Heart right ventricle (tissue), 16 donors: ENCODE measurements around the gene CBX2. TPM values are rescaled to one million over a fixed set of nuclear protein-coding genes. Genes with fewer than 3 reads are reported as not detected.

Source experiments
- ATAC-seq, 8 donors: fragments of 200-7000 bp; cut with Tn5 transposase; one replicate each; pipeline ENCODE4 v1.9.1; 2020; ENCODE audit warnings: mild to moderate bottlenecking in 8 of 8, moderate library complexity in 8 of 8, moderate number of reproducible peaks in 1 of 8
- DNase-seq, 2 donors: peaks; one replicate each; pipeline ENCODE4 v3.0.0-alpha.2; 2020
- H3K27ac ChIP-seq, 10 donors: fragments of 200-600 bp; sonication (generic) in 2 of 10; one replicate each; pipeline versions ENCODE4 v1.5.0 to v1.8.0; 2020 to 2022; ENCODE audit warnings: mild to moderate bottlenecking in 3 of 10
- H3K27me3 ChIP-seq, 7 donors: fragments of 200-600 bp; one replicate each; pipeline ENCODE4 v1.8.0; 2021 to 2022; ENCODE audit warnings: mild to moderate bottlenecking in 2 of 7
- H3K36me3 ChIP-seq, 9 donors: fragments of 200-600 bp; sonication (generic) in 1 of 9; one replicate each; pipeline versions ENCODE4 v1.5.0 to v1.8.0; 2020 to 2022; ENCODE audit warnings: mild to moderate bottlenecking in 2 of 9
- H3K4me1 ChIP-seq, 9 donors: fragments of 200-600 bp; sonication (generic) in 1 of 9; one replicate each; pipeline versions ENCODE4 v1.5.0 to v1.8.0; 2020 to 2022; ENCODE audit warnings: mild to moderate bottlenecking in 4 of 9
- H3K4me3 ChIP-seq, 10 donors: fragments of 200-600 bp; sonication (generic) in 2 of 10; one replicate each; pipeline versions ENCODE4 v1.5.0 to v1.8.0; 2020 to 2022; ENCODE audit warnings: mild to moderate bottlenecking in 7 of 10, moderate library complexity in 2 of 10
- H3K9me3 ChIP-seq, 11 donors: fragments of 200-600 bp in 10 of 11; sonication (generic) in 2 of 11; one replicate each; pipeline versions ENCODE4 v1.5.0 to v1.8.0; 2013 to 2022; ENCODE audit warnings: mild to moderate bottlenecking in 2 of 11, control low read depth in 1 of 11, moderate library complexity in 1 of 11
- WGBS, 2 donors: extraction: QIAGEN DNeasy Blood & Tissue Kit; methylation state at CpG; one replicate each; pipeline ENCODE4 v1.1.7; 2013; ENCODE audit warnings: inconsistent platforms in 1 of 2; 5-methylcytosine and 5-hydroxymethylcytosine counted together
- intact Hi-C, 10 donors: fragments of 100-400 bp; cut with DNase I; formaldehyde crosslinking; loops; one replicate each; pipeline versions ENCODE4 v1.11.1 to v1.14.2; 2022
- polyA plus RNA-seq, 2 donors: library from polyadenylated mRNA; stranded (reverse); fragments of 200-250 nt; gene quantifications; one replicate each; pipeline ENCODE4 v1.2.3, GENCODE V29; 2013
- total RNA-seq, 10 donors: library from RNA; stranded (reverse); fragmentation: NEBNext Ultra II Directional in 3 of 10; extraction: Animal tissue kit (Norgen Biotek cat#: 25700) in 3 of 10; gene quantifications; one replicate each; pipeline versions ENCODE4 v1.2.1 to v1.2.4, GENCODE V29; 2021 to 2023
- TF ChIP-seq, protein P1 (sequence below), 9 donors: fragments of 200-600 bp; sonication (generic) in 2 of 9; IDR thresholded peaks; one replicate each; pipeline versions ENCODE4 v1.5.0 to v1.8.0; 2021 to 2022; ENCODE audit warnings: antibody characterized with exemption in 9 of 9, mild to moderate bottlenecking in 5 of 9, moderate library complexity in 1 of 9
- donor health status: Arrhythmogenic right ventricular cardiomyopathy.
- donor health status: ischemic (EF 13 %, LVEDD 7.1; RV severe dilation, severe dysfunction).
- donor health status: healthy with polysubstance abuse.
- donor health status: DM: no; HTN: yes; CAD: no.
- donor health status: DM: no; HTN: no; CAD: no.
- donor health status: ischemic (EF 25% LVEDD 6.9; RV normal size, moderate dysfunction).
- donor health status: ischemic (EF 25% LVEDD 5.7; RV mildly dilated, moderate dysfunction).
- donor health status: healthy.
- donor health status: DM: yes; HTN: yes; CAD: no.
- donor health status: Ischemic cardiomyopathy.
- donor health status: ischemic (EF 35%, LVEDD 5.7; RV mildly dilated, moderate dysfunction).
- donor health status: nonischemic (EF 11% LVEDD 7.7; RV severe dilation, severe dysfunction).
- donor health status: DM: yes; HTN: yes; CAD: no.
- donor health status: PGD.
- donor health status: ischemic (EF 29% LVEDD 5.4; RV normal size, mild dysfunction).
- donor health status: nonischemic (EF 23%, LVEDD 6.1; RV moderate dilation, normal function).

The CBX2 gene
- total and polyA plus RNA-seq, 12 donors: 1.5 to 7.1 (median 2.9) TPM

DNA sequence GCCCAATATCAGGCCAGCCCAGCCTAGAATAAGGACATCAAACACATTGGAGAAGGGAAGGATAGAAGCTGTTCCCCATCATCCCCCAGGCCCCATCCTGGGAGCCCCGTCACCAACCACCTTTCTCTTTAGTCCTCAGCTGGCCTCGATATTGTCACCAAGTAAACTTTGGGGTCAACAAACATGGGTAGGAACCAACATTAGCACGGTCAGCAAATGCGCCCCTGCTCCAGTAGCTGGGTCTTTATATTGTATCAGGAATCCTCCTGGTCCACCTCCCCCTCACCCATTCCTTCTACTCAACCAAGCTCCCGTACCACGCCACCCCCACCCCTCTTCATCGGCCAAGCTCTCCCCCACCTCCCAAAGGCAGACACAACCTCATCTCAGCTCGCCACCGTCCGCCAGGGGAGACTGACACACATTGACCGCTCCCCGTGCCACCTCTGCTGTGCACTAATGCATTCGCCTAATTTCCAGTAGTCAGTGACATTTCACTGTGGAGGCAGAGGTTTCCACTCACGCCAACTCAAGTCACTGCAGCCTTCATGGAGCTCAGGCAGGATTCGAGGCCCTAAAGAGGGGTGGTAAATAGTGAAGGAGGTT, 20.7 kb upstream of the CBX2 start:
- intact Hi-C loops: no loop called here
- Histone ChIP-seq H3K36me3 (no peaks in the 10 kb centered on the region), H3K4me3 (no peak overlapping the region), H3K9me3 (no peaks in the 10 kb centered on the region), H3K27me3 (peaks cover 0 to 45% (median 37%) of the 10 kb centered on the region in 7 donors), H3K4me1 (no peaks in the 10 kb centered on the region), H3K27ac (no peak overlapping the region)
- DNase-seq: no peak
- WGBS, 2 donors: 91 to 95% methylated on average over 15 of the region's 15 CpGs
- no peak for ATAC-seq
- TF ChIP-seq, protein P1, sequence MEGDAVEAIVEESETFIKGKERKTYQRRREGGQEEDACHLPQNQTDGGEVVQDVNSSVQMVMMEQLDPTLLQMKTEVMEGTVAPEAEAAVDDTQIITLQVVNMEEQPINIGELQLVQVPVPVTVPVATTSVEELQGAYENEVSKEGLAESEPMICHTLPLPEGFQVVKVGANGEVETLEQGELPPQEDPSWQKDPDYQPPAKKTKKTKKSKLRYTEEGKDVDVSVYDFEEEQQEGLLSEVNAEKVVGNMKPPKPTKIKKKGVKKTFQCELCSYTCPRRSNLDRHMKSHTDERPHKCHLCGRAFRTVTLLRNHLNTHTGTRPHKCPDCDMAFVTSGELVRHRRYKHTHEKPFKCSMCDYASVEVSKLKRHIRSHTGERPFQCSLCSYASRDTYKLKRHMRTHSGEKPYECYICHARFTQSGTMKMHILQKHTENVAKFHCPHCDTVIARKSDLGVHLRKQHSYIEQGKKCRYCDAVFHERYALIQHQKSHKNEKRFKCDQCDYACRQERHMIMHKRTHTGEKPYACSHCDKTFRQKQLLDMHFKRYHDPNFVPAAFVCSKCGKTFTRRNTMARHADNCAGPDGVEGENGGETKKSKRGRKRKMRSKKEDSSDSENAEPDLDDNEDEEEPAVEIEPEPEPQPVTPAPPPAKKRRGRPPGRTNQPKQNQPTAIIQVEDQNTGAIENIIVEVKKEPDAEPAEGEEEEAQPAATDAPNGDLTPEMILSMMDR (IDR thresholded peaks at IDR 0.05): no peak

DNA sequence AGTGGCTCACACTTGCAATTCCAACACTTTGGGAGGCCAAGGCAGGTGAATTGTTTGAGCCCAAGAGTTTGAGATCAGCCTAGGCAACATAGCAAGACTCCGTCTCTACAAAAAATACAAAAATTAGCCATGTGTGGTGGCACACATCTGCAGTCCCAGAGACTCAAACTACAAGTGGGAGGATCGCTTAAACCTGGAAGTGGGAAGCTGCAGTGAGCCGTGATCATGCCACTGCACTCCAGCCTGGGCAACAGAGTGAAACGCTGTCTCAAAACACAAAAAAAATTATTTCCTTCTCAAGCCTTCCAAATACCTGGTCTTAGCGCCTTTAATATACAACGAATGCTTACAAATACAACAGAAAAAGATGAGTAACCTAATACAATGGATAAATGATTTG, 19.7 kb upstream of the CBX2 start:
- intact Hi-C loops: no loop called here
- Histone ChIP-seq H3K27ac (no peak overlapping the region), H3K9me3 (no peaks in the 10 kb centered on the region), H3K4me1 (no peaks in the 10 kb centered on the region), H3K27me3 (peaks cover 0 to 35% (median 29%) of the 10 kb centered on the region in 7 donors), H3K4me3 (no peak overlapping the region), H3K36me3 (no peaks in the 10 kb centered on the region)
- ATAC-seq (no peak), DNase-seq (no peak)
- TF ChIP-seq, protein P1 (IDR thresholded peaks at IDR 0.05): no peak
- 90 to 92% methylated on average over 6 of the region's 6 CpGs for WGBS, 2 donors

DNA sequence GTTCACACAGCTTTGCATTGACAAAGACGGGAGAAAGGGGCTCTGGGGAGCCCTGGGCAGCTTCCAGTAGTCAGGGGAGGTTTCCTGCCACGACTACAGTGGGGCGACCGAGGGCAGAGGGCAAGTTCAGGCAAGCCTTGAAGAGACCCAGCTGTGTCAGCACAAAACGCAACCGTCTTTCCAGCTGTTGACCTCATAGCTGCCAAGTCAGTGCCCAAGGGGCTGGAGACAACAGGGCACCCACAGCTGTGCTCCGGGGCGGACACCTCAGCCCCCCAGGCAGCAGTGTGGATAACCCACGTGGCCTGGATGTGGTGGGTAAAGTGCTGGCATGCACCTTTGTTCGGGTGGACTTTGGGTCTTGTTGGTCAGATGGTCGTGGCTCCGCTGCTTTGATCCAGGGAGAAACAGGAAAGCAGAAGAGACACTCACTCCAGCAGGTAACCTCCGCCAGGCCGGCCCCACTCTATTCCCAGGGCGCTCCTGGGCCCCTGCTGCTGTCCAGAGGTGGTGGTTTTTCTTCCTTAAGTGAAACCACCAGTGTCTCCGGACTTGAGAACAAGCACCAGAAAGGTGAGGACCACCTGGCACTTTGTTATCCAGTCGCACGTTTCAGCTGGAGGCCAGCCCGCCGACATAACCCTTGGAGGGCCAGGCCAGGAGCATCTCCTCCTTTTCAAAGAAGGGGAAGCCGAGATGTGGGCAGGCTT, 17.6 kb upstream of the CBX2 start:
- no peak for DNase-seq
- Histone ChIP-seq H3K27me3 (peaks cover 0 to 24% (median 10%) of the 10 kb centered on the region in 7 donors), H3K9me3 (no peaks in the 10 kb centered on the region), H3K36me3 (no peaks in the 10 kb centered on the region), H3K27ac (no peak overlapping the region), H3K4me1 (no peaks in the 10 kb centered on the region), H3K4me3 (no peak overlapping the region)
- intact Hi-C loops: no loop called here
- ATAC-seq: no peak
- TF ChIP-seq, protein P1 (IDR thresholded peaks at IDR 0.05): no peak
- 80 to 87% methylated on average over 21 of the region's 21 CpGs for WGBS, 2 donors

DNA sequence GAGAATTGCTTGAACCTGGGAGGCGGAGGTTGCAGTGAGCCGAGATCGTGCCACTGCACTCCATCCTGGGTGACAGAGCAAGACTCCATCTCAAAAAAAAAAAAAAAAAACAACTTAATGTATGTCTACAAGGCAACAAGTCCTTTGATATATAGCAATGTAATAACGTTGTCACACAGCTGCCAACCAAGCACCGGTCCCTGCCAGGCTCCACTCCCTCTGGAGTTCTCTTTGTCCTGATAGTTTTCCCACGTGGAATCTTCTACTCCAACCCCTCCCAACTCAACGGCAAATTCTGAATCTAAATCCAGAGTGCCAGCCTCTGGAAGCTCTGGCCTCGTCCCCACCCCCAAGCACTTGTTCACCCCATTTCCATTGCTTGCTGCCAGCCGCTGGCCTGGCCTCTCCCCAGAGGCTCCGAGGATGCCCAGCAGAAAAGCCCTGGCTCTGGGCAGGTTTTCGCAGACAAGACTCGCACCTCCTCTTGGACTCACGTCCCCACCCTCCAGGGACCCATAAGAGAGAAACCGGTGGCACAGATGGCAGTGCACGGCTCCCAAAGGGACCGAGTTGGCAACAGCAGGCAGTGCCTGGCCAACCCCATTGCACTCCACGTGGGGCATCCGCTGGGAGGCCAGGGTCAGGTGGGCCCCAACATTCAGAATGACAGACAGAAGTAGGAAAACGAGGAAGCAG, 15.9 kb upstream of the CBX2 start:
- TF ChIP-seq, protein P1 (IDR thresholded peaks at IDR 0.05): no peak
- intact Hi-C loops: no loop called here
- Histone ChIP-seq H3K4me3 (no peak overlapping the region), H3K27me3 (peaks cover 0 to 17% (median 9%) of the 10 kb centered on the region in 7 donors), H3K9me3 (no peaks in the 10 kb centered on the region), H3K4me1 (no peaks in the 10 kb centered on the region), H3K36me3 (no peaks in the 10 kb centered on the region), H3K27ac (no peak overlapping the region)
- DNase-seq: no peak
- 81 to 83% methylated on average over 16 to 19 of the region's 19 CpGs for WGBS, 2 donors
- no peak for ATAC-seq
